HEK293T (cell line): ENCODE measurements around the gene TRAPPC12.

Experiments used
- ARNT ChIP-seq: fragments of 450-650 bp; IDR thresholded peaks from 2 replicates; pipeline ENCODE4 v1.6.1; 2017; ENCODE audit warnings: mild to moderate bottlenecking
- BHLHE40 ChIP-seq: fragments of 450-650 bp; IDR thresholded peaks from 2 replicates; pipeline ENCODE4 v1.6.1; 2016; ENCODE audit warnings: mild to moderate bottlenecking, moderate library complexity, borderline replicate concordance
- ELF4 ChIP-seq: fragments of 450-650 bp; IDR thresholded peaks from 2 replicates; pipeline ENCODE4 v1.6.1; 2017; ENCODE audit warnings: antibody characterized with exemption
- FOXA1 ChIP-seq: fragments of 450-650 bp; IDR thresholded peaks from 2 replicates; pipeline ENCODE4 v1.6.1; 2016; ENCODE audit warnings: mild to moderate bottlenecking
- FOXK2 ChIP-seq: fragments of 450-650 bp; IDR thresholded peaks from 2 replicates; pipeline ENCODE4 v1.6.1; 2016; ENCODE audit warnings: mild to moderate bottlenecking
- FOXM1 ChIP-seq: fragments of 450-650 bp; IDR thresholded peaks from 2 replicates; pipeline ENCODE4 v1.6.1; 2017; ENCODE audit warnings: mild to moderate bottlenecking, borderline replicate concordance
- HDGF ChIP-seq: fragments of 450-650 bp; IDR thresholded peaks from 2 replicates; pipeline ENCODE4 v1.6.1; 2017; ENCODE audit warnings: antibody characterized with exemption, borderline replicate concordance
- L3MBTL2 ChIP-seq: fragments of 450-650 bp; conservative IDR thresholded peaks from 2 replicates; pipeline ENCODE4 v1.6.1; 2016; ENCODE audit warnings: mild to moderate bottlenecking
- LEF1 ChIP-seq: fragments of 450-650 bp; IDR thresholded peaks from 2 replicates; pipeline ENCODE4 v1.6.1; 2017; ENCODE audit warnings: mild to moderate bottlenecking, borderline replicate concordance
- NFRKB ChIP-seq: fragments of 450-650 bp; IDR thresholded peaks from 2 replicates; pipeline ENCODE4 v1.6.1; 2016; ENCODE audit warnings: mild to moderate bottlenecking, moderate library complexity
- SP1 ChIP-seq: fragments of 450-650 bp; IDR thresholded peaks from 2 replicates; pipeline ENCODE4 v1.6.1; 2017
- SUZ12 ChIP-seq: fragments of 450-650 bp; IDR thresholded peaks from 2 replicates; pipeline ENCODE4 v1.6.1; 2016; ENCODE audit warnings: mild to moderate bottlenecking
- TARDBP ChIP-seq: fragments of 450-650 bp; IDR thresholded peaks from 2 replicates; pipeline ENCODE4 v1.6.1; 2016
- TF ChIP-seq, protein P1 (sequence below): fragments of 450-650 bp; IDR thresholded peaks from 2 replicates; pipeline ENCODE4 v1.6.1; 2016

DNA sequence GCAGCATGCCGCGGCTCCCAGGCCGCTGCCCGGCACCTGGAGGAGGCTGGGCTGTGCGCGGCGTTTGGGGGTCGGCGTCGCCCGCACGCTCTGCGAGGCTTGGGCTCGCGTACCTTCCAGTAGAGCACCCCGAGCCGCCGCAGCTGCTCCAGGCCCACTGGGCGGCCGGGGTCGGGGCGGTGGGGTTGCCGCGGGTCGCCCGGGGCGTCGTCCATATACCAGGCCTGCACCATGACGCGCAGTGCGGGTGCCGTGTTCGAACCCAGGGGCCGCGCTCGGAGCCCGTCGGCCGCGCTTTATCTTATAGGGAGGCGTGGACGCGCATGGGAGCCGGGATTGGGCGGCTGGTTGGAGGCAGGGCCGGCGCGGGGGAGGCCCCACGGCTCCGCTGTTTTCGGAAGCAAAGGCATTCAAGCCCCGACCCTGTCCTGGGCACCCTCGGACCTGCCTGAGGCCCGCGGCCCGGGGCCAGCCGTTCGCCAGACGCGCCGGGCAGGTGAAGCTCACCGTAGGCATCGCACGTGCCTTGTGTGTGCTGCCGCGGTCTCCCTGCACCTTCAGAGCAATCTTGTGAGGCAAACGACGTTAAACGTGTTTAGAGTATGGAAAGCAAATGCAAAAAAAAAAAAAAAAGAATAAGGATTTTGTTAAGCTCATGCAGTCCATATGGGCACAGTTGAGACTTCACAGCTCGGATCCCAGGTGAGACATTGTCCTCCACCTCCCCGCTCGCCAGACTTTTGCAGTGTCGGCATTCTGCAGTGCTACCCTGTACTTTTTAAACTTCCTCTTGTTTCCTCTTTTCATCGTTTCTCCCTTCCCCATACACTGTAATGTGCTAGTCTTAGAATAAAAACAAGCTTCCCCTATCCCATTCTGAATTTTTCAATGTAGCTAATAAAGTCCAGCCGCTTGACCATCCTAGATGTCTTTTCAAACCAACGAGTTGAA, 140.0 kb downstream of the TRAPPC12 start, which contains the start of gene ADI1:
- TF ChIP-seq ELF4 = no peak
- TF ChIP-seq SUZ12 = no peak
- TF ChIP-seq TARDBP = no peak
- TF ChIP-seq FOXK2 = no peak
- TF ChIP-seq NFRKB = no peak
- TF ChIP-seq SP1 = no peak
- TF ChIP-seq BHLHE40 = no peak
- TF ChIP-seq FOXM1 = no peak
- TF ChIP-seq FOXA1 = no peak
- TF ChIP-seq LEF1 = no peak
- TF ChIP-seq, protein P1, sequence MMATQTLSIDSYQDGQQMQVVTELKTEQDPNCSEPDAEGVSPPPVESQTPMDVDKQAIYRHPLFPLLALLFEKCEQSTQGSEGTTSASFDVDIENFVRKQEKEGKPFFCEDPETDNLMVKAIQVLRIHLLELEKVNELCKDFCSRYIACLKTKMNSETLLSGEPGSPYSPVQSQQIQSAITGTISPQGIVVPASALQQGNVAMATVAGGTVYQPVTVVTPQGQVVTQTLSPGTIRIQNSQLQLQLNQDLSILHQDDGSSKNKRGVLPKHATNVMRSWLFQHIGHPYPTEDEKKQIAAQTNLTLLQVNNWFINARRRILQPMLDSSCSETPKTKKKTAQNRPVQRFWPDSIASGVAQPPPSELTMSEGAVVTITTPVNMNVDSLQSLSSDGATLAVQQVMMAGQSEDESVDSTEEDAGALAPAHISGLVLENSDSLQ = no peak
- no peak for TF ChIP-seq HDGF
- TF ChIP-seq L3MBTL2 = peak; percentile 91
- TF ChIP-seq ARNT = no peak
